A549 treated with ZK216348 at 1 μM for 4 hours (cell line): ENCODE data around the gene FMO4. TPM values are rescaled to one million over a fixed set of nuclear protein-coding genes. Genes with fewer than 3 reads are reported as not detected.

ENCODE experiments used
- total RNA-seq: library from RNA; stranded (reverse); fragments of 200-300 nt; extraction: Qiagen RNA extraction; gene quantifications from 5 replicates; pipeline ENCODE4 v1.2.3, GENCODE V29; 2022; ENCODE audit warnings: low read depth

The FMO4 gene
- 0.19 to 0.86 TPM (median 0.52 TPM) in 5 replicates for total RNA-seq

GRCh38 chr1:171313835-171314320 lies at the start of gene FMO4:
Gene FMO4 (plus strand): TSS chr1:171314183. CDS start chr1:171319826, 5,643 bp downstream.

Other genes starting within 250 kb of the FMO4 start
- gene FMO3, start 223.3 kb upstream of the FMO4 start, total RNA-seq = not detected in 5 replicates
- gene FMO2, start 128.9 kb upstream of the FMO4 start, total RNA-seq = not detected in 5 replicates
- not detected in 5 replicates for gene FMO1, start 65.7 kb upstream of the FMO4 start, total RNA-seq
- 58.2 to 91.6 TPM (median 79.8 TPM) in 5 replicates for gene PRRC2C, start 171.3 kb downstream of the FMO4 start, total RNA-seq